Dermis microvascular lymphatic vessel endothelial cell (primary cell): ENCODE data around the gene ADAMTS2. TPM values are rescaled to one million over a fixed set of nuclear protein-coding genes. Genes with fewer than 3 reads are reported as not detected.

Experiments used
- DNase-seq, 2 donors: peaks; one replicate each; pipeline versions ENCODE4 v3.0.0 to v3.0.0-alpha.2; 2010; ENCODE audit warnings: low read depth in 2 of 2
- total RNA-seq: library from RNA; depleted of rRNA; stranded (reverse); fragments of >200 nt; gene quantifications from 2 replicates; pipeline ENCODE4 v1.2.1, GENCODE V29; 2014

ADAMTS2 gene
- total RNA-seq, 1 donor from 2014 or later: not detected

GRCh38 chr5:179124853-179125788 is 220.1 kb downstream of the ADAMTS2 start:
- no peak for DNase-seq

- no peak for DNase-seq
Measured at GRCh38 chr5:179124273-179124852, 220.9 kb downstream of the ADAMTS2 start.

GRCh38 chr5:179123491-179124272 is 221.6 kb downstream of the ADAMTS2 start:
- no peak for DNase-seq

DNA sequence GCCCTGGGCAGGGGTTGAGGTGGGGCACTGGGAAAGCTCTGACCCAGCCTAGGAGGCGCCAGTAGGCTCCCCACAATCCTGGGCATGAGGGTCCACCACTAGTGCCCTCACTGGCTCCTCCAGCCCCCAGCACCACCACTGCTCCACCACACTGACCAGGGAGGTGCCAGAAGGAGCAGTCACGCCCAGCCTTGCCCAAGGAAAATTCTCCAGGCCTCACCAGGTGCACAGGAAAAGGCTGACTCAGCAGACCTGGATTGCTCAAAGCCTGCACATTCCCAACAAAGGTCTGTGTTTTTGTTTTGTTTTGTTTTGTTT is 222.2 kb downstream of the ADAMTS2 start:
- DNase-seq: no peak

DNA sequence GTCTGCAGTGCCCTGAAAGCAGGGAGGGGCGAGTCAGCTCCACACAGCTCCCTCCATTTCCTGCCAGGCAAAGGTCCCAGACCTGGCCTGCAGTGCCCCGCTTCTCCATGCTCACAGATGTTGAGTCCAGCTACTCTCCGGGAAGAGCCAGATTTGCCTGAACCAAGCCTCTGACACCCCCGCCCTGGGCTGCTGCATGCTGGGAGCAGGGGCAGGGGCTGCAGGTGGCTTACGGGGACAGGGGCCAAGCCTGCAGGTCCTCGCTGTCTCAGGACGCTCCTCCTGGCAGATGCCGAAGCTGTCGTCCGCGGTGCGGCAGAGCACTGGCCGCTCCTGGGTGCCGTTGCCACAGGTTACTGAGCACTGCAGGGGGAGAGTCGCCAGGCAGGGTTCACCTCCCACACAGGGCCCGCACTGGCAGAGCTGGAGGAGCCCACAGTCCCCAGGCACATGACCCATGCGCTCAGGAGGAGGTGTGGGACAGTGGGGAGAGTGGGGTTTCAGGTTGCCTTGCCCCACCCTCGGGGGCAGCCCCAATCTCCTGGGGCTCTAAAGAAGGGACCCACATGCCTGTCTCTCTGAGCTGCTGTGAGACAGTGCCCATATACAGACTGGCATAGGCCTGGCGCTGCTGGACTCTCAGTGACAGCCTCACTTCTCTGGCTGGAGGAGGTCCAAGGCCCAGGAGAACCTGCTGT is 222.7 kb downstream of the ADAMTS2 start:
- no peak for DNase-seq

DNA sequence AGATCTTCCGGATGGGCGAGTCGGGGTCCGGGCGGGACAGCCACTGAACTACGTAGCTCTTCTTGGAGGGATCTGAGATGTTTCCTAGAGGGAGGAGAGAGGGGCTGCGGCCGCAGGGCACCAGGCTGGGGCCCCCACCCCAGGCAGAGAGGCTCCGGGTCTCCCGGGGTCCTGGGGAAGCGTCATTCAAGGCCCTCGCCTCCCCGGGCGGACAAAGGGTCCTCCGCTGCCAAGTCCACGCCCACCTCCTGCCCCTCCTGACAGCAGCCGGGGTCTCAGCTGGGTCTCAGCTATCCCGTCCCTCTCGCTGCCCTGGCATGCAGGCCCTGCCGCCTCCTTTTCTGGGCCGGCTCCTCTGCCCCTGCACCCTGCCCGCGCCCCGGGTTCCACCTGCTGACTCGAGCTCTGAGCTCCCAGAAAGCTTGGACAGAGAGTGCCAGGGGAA is 223.6 kb downstream of the ADAMTS2 start:
- no peak for DNase-seq

- DNase-seq: no peak
Measured at GRCh38 chr5:179120951-179121666, 224.2 kb downstream of the ADAMTS2 start.

- no peak for DNase-seq
Measured at GRCh38 chr5:179120421-179120861, 224.8 kb downstream of the ADAMTS2 start.

GRCh38 chr5:179119415-179120170 is 225.7 kb downstream of the ADAMTS2 start:
- no peak for DNase-seq

- no peak for DNase-seq
Measured at GRCh38 chr5:179118756-179119414, 226.4 kb downstream of the ADAMTS2 start.

- DNase-seq: no peak
Measured at GRCh38 chr5:179118338-179118737, 226.9 kb downstream of the ADAMTS2 start.

DNA sequence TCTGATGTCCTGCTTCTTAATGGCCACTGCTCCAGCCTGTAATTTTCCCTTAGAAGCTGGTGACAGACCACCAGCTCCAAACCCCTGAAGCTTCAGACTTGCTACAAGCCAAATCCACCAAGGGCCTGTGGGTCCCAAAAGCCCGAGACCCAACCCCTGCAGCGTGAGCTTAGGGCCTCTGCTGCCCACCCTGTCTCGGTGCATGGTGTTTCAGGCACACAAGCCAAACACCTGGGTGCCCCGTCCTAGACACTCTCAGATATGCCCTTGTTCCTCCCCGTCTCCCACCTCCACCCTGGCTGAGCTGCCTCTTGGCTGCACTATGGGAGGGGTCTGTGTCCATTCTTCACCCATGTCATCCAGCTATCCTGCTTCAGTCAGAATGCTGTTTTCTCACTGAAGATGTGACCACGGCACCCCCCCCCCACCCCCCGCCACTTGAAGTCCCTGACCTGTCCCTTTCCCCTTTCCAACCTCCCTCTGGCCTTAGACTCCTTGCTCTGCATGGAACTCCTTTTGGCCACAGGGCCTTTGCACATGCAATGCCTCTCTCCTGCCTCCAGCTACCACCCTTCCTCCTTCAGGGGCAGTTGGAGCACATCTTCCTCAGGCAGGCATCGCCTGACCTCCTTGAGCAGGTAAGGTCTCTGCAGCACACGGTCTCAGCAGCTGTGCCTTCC is 229.3 kb downstream of the ADAMTS2 start:
- DNase-seq: no peak

GRCh38 chr5:179115307-179115706 is 230.0 kb downstream of the ADAMTS2 start:
- no peak for DNase-seq

DNA sequence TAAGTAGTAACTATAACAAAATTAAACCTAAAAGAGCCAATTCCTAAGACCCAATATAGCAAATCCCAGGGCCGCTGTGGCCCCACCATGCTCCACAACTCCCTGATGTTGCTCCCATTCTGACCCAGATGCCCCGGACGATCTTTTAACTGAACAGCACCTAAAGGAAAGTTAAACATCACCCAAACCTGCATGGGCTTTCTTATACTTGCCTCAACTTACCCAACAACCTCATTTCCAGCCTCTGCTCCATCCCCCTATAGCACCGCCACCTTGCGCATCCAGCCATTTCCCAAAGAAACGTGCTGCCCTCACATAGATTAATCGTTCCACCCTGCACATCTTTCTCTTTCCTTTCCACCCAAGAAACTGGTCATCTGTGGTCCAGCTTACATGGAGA is 230.5 kb downstream of the ADAMTS2 start:
- no peak for DNase-seq

DNA sequence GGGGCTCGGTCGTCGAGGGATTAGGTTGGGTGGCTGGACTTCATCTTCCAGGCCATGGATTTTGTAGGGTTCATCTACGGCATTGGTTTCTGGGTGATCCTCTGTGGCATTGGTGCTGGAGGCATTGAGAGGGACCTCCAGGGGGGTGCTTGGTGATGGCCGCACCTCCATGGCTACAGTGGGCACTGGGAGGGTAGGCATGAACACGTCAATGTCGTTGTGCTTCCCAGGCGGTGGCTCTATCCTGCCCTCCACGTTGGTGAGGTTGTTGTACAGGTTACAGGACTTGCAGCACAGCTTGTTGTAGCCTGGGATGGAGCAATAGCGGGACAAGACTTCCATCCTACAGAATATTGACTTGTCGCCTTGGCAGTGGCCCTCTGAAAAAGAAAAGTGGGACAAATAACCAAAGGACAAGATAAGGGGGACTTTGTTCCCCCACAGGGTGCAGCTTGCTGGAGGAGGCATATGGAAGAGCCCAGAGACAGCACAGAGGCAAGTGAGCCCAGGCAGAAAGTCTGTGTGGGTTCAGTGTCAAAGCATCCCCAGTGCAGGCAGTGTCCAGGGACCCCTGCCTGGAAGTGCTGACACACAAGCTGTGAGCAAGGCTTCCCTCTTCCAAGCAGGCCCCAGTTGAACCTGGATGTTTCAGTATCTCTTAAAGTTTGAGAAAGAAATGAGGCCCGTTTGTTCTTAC is 231.2 kb downstream of the ADAMTS2 start:
- no peak for DNase-seq

DNA sequence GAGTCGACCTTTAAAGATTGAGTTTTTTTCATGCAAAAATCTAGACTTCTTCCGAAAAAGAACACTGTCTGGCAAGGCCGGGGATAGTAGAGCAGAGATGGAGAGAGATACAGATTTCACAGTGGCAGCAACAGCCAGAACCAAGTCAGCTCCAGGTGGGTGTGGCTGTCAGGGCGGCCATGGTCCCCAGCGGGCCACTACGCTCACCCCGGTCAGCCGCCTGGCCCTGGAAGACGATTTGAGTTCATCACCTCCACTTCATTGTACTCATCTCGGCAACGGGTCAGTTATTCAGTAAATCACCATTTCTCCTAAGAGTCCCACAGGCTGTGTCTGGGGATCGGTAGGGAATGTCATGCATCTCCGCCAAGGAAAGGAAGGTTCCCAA is 232.1 kb downstream of the ADAMTS2 start:
- DNase-seq: no peak

GRCh38 chr5:179112469-179113142 is 232.7 kb downstream of the ADAMTS2 start:
- DNase-seq: no peak
